ENCODE results near the gene ABCG4.

Gene ABCG4

DNA sequence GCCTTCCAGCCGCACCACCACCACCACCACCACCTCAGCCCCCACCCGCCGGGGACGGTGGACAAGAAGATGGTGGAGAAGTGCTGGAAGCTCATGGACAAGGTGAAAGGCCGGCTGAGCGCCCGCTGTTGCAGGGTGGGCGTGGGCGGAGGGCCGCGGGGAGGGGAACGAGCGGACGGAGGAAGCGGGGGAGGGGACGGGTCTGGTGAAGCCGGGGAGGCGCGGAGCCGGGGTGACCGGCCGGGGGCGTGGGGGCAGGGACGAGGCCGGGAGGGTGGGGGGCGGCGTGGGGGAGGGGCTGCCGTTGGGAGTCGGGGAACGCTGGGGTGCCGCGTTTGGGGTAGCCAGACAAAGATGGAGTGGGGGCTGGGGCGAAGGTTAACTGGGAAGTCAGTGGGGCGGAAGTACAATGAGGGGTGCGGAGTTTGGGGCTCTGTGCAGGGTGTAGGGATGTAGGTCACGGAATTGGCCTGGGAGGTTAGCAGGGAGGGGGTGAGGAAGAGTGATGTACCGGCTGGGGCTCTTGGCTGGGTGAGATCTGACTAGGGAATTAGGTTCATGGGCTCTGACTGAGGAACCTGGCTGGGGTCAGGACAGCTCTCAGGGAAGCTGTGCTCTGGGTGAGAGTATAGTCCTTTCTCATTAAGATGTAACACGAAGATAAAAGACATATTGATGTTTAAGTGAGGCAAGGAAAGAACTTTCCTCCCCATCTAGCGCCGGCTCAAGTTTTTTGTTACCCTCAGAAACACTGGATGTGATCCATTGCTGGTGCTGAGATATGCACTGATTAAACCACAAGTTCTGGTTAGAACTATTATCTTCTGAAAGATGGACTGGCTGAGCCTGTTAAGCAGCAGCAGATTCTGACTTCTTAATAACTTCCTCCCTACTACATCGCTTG is 57.9 kb downstream of the ABCG4 start:
- DNase-seq (ENCODE audit: low read depth, low spot score) = peak; percentile 39

DNA sequence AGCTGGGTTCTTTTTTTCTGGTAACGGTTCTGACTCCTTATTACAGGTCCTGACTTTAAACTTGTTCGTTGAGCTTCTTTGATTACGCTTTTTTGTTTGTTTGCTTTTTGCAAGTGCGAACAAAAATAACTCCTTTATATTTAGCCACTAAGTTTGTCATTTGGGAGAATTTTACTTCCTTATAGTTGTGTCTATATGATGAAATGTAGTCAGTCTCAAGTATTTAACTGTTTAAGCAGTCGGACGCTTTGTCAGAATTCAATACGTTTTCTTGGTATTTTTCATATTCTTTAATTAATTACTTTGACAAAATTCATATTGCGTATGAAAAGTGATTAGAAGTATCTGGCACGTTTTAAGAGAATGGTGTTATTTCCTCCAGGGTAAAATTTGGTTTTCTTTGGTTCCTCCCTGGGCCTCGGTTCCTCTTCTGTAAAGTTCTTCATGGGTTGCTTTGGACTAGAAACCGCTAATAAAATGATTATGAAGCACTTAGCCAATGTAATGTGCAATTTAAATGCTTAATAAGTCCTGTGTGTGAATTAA is 58.6 kb downstream of the ABCG4 start:
- DNase-seq (ENCODE audit: low read depth, low spot score) = no peak

DNA sequence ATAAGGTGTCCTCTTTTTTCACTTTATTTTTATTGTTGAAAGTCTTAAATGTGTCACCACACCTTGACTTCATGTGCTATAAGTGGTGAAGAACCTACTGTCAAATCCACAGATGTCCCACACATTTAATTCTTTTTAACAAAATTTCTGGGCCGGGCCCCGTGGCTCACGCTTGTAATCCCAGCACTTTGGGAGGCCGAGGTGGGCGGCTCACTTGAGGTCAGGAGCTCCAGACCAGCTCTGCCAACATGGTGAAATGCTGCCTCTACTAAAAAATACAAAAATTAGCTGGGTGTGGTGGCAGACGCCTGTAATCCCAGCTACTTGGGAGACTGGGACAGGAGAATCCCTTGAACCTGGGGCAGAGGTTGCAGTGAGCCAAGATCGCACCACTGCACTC is 60.3 kb downstream of the ABCG4 start:
- no peak for DNase-seq (ENCODE audit: low read depth, low spot score)

DNA sequence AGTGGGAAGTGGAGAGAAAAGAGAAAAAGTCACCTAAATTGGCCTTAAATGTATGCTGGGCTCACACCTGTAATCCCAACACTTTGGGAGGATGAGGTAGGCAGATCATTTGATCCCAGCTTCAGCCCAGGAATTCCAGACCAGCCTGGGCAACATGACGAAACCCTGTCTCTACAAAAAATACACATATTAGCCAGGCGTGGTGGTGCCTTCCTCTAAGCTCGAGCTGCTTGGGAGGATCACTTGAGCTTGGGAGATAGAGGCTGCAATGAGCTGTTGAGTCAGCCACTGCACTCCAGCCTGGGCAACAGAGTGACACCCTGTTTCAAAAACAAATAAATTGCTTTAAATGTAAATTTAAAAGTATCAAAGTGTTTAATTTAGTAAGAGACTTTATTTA is 61.2 kb downstream of the ABCG4 start:
- DNase-seq (ENCODE audit: low read depth, low spot score) = no peak

Data from astrocyte of the hippocampus (primary cell).